ENCODE results near the gene MBIP. TPM values are rescaled to one million over a fixed set of nuclear protein-coding genes. Genes with fewer than 3 reads are reported as not detected.

MBIP gene
- total RNA-seq, 1 donor from 2014 or later = 20.3 TPM

GRCh38 chr14:36306836-36307235 lies 13.6 kb downstream of the MBIP start:
- no peak for TF ChIP-seq CTCF (IDR thresholded peaks at IDR 0.05; ENCODE audit: insufficient read depth, low read length, poor library complexity, severe bottlenecking)
- Histone ChIP-seq H3K27me3 (ENCODE audit: control insufficient read depth, insufficient read depth, low read length) (no peaks in the 10 kb centered on the region), H3K4me3 (ENCODE audit: low read depth, low read length) (no peak overlapping the region), H3K36me3 (ENCODE audit: control insufficient read depth, insufficient read depth, low read length) (peaks cover 4% of the 10 kb centered on the region)
- no peak for DNase-seq (ENCODE audit: low read depth)

GRCh38 chr14:36304895-36305294 lies 15.5 kb downstream of the MBIP start:
- Histone ChIP-seq H3K4me3 (ENCODE audit: low read depth, low read length) (no peak overlapping the region), H3K27me3 (ENCODE audit: control insufficient read depth, insufficient read depth, low read length) (no peaks in the 10 kb centered on the region), H3K36me3 (ENCODE audit: control insufficient read depth, insufficient read depth, low read length) (peaks cover 2% of the 10 kb centered on the region)
- no peak for TF ChIP-seq CTCF (IDR thresholded peaks at IDR 0.05; ENCODE audit: insufficient read depth, low read length, poor library complexity, severe bottlenecking)
- no peak for DNase-seq (ENCODE audit: low read depth)

GRCh38 chr14:36303960-36304359 lies 16.5 kb downstream of the MBIP start:
- Histone ChIP-seq H3K4me3 (ENCODE audit: low read depth, low read length) (no peak overlapping the region), H3K27me3 (ENCODE audit: control insufficient read depth, insufficient read depth, low read length) (no peaks in the 10 kb centered on the region), H3K36me3 (ENCODE audit: control insufficient read depth, insufficient read depth, low read length) (peaks cover 2% of the 10 kb centered on the region)
- DNase-seq (ENCODE audit: low read depth) = no peak
- TF ChIP-seq CTCF (IDR thresholded peaks at IDR 0.05; ENCODE audit: insufficient read depth, low read length, poor library complexity, severe bottlenecking) = no peak

- no peak for DNase-seq (ENCODE audit: low read depth)
- Histone ChIP-seq H3K27me3 (ENCODE audit: control insufficient read depth, insufficient read depth, low read length) (no peaks in the 10 kb centered on the region), H3K36me3 (ENCODE audit: control insufficient read depth, insufficient read depth, low read length) (peaks cover 2% of the 10 kb centered on the region), H3K4me3 (ENCODE audit: low read depth, low read length) (no peak overlapping the region)
- no peak for TF ChIP-seq CTCF (IDR thresholded peaks at IDR 0.05; ENCODE audit: insufficient read depth, low read length, poor library complexity, severe bottlenecking)
Measured at GRCh38 chr14:36302823-36303222, 17.6 kb downstream of the MBIP start.

- no peaks in the 10 kb centered on the region for H3K36me3 ChIP-seq (ENCODE audit: control insufficient read depth, insufficient read depth, low read length)
- H3K27me3 ChIP-seq (ENCODE audit: control insufficient read depth, insufficient read depth, low read length) = no peaks in the 10 kb centered on the region
- TF ChIP-seq CTCF (IDR thresholded peaks at IDR 0.05; ENCODE audit: insufficient read depth, low read length, poor library complexity, severe bottlenecking) = no peak
- no peak overlapping the region for H3K4me3 ChIP-seq (ENCODE audit: low read depth, low read length)
- no peak for DNase-seq (ENCODE audit: low read depth)
Measured at GRCh38 chr14:36301159-36301558, 19.3 kb downstream of the MBIP start.

GRCh38 chr14:36300337-36300736 lies 20.1 kb downstream of the MBIP start:
- Histone ChIP-seq H3K36me3 (ENCODE audit: control insufficient read depth, insufficient read depth, low read length) (no peaks in the 10 kb centered on the region), H3K4me3 (ENCODE audit: low read depth, low read length) (no peak overlapping the region), H3K27me3 (ENCODE audit: control insufficient read depth, insufficient read depth, low read length) (no peaks in the 10 kb centered on the region)
- no peak for TF ChIP-seq CTCF (IDR thresholded peaks at IDR 0.05; ENCODE audit: insufficient read depth, low read length, poor library complexity, severe bottlenecking)
- DNase-seq (ENCODE audit: low read depth) = no peak
